ENCODE results near the gene DEPDC5.

DNA sequence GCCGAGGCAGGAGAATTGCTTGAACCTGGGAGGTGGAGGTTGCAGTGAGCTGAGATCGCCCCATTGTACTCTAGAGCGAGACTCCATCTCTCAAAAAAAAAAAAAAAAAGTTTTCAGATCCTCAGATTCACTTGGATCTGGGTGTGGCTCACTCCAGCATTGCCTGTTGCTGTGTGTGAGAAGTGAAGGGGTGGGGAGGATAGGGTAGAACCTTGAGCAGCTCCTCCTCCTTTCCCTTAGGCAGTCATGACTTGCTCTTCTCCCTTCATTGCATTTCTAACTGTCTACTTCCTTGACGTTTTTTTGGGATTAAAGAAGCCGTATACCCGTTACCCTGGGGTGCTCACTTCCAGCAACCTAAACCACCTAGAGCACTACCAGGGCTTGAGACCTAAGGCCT, 127.4 kb downstream of the DEPDC5 start:
- TF ChIP-seq CTCF (IDR thresholded peaks at IDR 0.05) (no peak), POLR2AphosphoS5 (IDR thresholded peaks at IDR 0.05) (no peak)

All from sigmoid colon (tissue), 4 donors.